HG03442 (cell line): ENCODE measurements around the gene MRPS2.

Source experiments
- ATAC-seq: cut with Tn5 transposase; IDR thresholded peaks from one replicate; pipeline ENCODE4 v1.9.1; 2021; ENCODE audit warnings: mild to moderate bottlenecking, moderate library complexity; ENCODE audit not compliant: unreplicated experiment

The MRPS2 gene

DNA sequence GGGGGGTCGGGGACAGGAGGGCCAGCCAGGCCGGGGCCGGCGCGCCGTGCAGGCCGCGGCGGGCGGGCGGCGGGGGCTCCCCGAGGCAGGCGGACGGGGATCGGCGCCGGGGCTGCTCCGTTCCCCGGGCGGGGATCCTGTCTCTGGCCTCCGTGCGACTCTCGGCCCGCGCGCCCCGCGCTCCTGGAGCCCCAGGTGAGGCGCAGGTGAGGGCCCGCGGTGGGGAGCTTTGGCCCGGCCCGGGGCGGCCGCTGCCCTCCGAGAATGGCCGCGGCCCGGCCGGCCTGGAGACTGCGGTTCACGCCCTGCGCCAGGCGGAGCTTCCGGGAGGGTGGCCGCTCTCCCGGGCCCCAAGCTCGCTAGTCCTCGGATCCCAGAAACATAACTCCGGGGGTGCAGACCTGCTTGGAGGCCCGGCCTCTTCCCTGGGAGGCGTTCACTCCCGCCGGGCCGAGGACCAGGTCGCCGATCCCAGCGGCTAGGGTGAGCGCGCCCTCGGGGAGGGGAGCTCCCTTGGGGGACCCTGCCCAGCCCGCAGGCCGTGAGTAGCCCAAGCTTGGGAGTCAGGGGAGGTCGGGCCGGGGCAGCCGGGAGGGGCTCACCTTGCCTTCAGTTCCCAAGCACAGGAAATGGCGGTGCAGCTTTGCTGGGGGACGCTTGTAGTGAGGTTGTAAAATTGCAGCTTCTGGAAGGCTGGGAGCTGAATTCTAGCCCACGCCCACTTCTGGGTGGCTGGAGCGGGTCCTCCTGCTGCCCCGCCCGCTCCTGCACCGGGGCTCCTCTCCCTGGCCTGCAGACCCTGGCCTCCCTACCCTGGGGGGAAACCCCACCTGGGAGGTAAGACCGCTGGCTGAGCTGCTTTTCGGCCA, 20.2 kb upstream of the MRPS2 start:
- ATAC-seq, result no peak

DNA sequence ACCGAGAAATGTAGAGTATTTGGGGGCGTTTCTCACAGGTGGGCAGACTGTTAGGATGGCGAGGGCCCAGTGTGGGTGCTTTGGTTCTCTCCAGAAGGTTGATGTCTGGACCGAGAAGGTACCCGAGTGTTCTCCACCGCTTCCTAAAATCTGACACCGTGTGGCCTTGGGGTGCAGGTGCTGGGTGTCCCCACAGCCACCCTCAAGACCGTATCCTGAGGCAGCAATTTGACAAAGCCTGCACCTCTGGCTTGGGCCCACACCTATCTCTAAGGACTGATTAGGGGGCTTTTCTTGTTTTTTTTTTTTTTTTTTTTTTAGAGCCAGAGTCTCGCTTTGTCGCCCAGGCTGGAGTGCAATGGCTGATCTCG, 19.6 kb upstream of the MRPS2 start:
- ATAC-seq, result no peak

DNA sequence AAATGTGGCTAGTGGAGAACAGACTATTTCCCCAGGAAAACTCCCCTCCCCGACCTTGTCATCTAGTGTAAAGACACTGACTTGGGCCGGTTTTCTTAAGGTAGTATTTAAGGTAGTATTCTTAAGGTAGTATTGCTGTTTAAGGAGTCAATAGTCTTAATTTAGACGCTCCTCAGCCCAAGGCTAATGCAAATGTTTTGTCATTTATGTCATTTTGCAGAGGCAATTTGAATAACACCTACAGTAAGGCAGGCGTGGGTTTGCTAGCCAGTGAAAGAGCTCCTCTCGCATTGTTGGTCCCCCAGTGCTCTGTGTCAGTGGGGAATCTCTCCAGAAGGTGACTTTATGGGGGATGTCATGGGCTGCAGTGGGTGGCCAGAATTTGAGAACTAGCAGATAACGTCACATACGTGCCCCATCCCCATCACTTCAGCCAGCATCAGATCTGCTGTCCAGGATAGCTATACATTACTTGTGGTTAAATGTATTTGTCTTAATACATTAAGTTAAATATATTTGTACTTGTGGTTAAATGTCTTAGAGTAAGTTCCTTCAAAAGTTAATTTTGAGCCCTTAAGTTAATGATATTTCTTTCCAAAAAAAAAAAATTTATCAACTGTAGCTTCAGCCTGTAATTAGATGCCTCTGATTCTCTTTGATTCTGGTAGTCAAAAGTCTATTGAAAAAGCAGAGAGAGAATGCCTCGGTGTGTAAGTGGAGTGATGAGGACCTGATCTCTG, 18.3 kb upstream of the MRPS2 start:
- ATAC-seq, result no peak

DNA sequence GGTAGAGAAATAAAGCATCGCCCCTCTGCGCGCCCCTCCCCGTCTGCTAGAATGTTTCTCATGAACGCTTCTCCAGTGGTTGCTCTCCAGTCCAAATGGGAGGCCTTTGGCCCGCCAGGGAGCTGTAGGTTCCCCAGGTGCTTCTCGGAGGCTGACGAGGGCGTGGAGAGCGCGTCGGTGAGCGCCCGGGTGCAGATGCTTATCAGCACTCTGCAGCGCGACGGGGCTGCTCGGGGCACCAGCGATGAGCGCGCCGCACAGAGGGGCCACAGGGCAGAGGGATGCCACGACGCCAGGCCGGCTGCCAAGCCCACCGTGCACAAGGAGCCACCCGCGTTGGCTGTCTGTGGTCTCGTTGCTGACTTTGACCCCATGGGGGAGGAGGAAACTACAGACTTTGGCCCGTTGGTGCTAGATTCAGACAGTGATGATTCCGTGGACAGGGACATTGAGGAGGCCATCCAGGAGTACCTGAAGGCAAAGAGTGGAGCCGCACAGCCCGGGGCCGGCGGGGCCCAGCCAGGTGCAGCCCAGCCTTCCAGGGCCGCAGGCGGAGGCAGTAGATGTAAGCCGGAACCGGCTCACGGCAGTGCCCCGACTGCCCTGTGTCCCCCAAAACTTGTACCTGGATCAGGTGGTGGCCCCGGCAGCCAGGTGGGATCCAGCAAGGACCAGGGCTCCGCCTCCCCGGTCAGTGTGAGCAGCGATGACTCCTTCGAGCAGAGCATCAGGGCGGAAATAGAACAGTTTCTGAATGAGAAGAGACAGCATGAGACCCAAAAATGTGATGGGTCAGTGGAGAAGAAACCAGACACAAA, 15.8 kb upstream of the MRPS2 start:
- ATAC-seq, result no peak

DNA sequence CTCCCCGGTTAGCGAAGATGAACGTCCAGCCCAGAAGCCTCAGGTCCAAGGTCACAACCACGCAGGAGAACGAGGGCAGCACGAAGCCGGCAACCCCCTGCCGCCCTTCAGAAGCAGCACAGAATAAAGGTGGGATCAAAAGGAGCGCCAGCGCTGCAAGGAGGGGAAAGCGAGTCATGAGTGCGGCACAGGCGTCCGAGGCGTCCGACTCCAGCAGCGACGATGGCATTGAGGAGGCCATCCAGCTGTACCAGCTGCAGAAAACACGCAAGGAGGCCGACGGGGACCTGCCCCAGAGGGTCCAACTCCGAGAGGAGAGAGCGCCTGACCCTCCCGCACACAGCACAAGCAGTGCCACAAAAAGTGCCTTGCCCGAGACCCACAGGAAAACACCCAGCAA, 15.1 kb upstream of the MRPS2 start:
- ATAC-seq, result no peak

DNA sequence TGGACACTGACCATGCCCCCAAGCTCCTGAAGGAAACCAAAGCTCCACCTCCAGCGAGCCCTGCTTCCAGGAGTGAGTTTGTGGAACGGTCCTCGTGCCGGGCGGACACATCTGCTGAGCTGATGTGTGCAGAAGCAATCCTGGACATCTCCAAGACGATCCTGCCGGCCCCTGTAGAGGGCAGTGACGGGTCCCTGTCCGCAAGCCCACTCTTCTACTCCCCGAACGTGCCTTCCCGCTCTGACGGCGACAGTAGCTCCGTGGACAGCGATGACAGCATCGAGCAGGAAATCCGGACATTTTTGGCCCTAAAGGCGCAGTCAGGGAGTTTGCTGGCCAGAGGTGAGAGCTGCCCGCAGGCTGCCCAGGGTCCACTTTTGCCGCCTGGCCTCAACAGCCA, 14.7 kb upstream of the MRPS2 start:
- no peak for ATAC-seq

DNA sequence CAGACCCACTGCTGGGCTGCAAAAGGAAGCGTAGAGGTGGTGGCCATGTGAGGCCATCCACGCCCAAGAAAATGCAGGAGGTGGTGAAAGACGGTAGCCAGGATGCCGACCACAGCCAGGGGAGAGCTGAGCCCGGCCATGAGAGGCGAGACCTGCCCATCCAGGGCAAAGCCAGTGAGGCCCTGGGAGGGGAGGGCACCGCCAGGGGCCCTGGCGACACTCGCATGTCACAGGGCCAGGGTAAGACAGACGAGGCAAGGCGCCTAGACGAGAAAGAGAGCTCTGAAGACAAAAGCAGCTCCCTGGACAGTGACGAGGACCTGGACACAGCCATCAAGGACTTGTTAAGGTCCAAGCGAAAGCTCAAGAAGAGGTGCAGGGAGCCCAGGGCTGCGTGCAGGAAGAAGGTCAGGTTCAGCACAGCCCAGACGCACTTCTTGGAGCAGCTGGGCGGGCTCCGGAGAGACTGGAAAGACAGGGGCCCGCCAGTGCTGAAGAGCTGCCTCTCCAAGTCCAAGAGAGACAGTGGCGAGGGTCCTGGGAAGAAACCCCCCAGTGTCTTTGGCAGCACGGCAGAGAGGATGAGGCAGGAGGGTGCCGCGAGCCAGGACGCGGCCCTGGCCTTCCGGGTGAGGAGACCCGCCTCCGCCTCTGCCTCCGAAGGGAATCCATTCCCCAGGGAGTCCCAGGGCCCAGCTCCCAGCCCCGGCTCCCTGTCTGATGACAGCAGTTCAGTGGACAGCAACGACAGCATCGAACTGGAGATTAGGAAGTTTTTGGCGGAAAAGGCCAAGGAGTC, 14.0 kb upstream of the MRPS2 start:
- ATAC-seq, result no peak

DNA sequence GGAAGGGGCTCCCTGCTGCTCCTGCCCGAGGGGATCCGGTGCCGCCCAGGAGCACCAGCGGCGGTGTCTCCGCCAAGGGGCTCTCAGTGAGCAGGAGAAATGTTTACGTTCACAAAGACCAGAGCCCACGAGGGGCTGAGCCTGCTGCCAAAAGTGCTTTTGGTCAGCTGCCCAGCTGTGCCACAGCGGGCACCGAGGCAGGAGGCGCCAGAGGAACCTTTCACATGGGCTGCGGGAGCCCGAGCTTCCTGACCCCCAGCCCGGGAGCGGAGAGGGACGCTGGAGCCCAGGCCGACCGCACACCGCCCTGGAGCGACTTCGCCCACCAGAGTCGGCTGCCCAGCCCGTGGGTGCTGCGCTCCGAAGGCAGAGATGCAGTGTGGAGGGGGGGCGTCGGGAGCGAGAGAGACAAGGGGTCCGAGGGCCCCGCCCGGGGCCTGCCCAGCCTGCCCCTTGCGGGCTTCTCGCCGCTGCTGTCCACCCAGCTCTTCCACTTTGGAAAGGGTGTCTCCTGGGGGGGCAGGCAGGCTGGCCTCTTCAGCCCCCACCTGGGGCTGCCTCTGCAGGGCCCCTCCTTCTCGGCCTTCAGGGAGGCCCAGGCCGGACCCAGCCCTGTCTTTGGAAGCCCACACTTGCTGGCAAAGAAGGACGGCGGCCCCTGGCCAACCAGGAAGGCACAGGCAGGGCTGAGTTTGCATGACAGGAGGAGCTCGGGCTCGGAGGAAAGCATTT, 13.0 kb upstream of the MRPS2 start:
- no peak for ATAC-seq

DNA sequence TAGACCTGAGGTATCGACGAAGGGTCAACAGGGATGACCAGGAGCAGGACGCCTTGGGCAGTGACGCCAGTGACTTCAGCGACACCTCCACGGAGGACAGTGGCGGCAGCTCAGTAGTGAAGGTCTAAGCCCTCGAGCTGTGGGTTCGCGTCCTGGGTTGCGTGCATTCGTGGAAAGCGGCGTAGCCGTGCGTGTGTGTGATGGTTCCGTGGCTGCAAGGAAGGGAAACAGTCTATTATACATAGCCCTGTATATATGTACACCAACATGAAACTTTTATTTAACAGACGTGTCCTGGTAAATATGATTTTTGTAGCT, 12.5 kb upstream of the MRPS2 start:
- ATAC-seq, result no peak

DNA sequence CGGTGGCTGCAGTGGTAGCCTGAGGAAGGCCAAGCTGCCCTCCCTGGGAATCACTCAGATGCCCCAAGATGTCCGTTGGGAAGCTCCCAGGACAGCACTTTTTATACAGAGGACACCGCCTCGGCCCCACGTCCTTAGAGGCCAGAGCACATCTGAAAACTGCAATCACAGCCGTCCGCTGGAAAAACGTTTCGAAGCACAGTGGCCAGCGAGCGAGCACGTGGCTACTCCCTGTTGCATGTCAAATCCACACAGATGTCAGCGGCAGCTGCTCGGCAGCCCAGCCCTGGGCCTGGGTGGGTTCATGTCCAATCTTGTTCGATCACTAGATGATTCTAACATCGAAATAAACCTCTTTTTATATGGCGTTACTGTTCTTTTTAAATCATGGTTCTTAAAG, 12.0 kb upstream of the MRPS2 start:
- no peak for ATAC-seq

DNA sequence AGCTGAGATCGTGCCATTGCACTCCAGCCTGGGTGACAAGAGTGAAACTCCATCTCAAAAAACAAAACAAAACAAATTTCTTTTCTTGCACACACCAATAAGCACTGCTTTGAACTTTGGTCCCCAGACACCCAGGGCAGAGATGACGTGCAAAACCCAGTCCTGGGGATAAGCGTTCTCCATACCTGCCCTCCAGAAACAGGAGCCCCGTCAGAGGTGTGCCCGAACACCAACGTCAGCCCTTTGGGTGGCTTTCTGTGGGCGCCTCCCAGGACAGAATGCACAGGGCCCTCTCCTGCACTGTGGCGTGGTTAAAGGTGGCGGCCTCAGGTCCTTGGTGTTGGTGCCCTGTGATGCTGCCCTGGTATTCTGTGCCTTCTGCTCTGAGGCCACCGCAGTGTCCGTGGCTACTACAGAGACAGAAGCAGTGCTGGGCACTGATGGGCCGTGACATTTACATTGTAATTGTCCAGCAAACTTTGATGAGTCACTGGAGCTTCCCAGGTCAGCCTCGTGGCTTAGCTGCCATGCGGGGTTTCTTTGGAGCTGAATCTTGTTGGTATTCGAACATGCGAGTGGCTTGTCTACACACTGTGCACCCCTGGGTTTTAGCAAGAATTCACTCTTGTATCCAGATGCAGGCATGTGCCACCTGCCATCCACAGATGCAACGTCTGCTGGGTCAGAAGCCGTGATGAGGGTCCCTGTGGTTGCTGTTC, 11.1 kb upstream of the MRPS2 start:
- no peak for ATAC-seq

DNA sequence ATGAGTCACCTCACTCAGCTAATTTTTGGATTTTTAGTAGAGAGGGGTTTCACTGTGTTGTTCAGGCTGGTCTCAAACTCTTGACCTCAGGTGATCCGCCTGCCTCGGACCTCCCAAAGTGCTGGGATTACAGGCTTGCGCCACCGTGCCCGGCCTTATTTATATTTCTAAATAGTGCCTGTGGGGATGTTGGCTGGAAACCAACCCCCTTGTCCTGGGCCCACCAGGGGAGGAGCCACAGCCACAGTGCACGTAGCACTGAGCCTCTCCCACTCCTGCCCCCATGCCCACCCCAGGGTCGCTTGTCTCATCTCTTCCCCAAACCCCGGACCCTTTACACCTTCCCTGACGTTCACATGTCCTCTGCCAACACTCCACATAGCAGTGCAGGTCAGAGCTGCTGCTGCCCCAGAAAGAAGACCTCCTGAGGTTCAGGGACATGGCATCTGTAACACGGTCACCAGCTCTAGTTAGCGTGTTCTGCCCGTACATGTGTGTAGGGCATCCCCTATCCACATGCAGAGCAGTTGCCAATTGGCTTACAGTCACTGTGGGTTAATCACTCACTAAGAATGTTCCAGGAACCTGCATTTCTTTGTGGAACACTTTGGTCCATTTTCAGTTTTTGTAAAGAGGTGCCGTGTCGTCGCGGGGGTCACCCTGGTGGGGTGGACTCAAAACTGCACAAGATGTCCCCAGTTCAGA, 10.2 kb upstream of the MRPS2 start:
- ATAC-seq, result no peak

DNA sequence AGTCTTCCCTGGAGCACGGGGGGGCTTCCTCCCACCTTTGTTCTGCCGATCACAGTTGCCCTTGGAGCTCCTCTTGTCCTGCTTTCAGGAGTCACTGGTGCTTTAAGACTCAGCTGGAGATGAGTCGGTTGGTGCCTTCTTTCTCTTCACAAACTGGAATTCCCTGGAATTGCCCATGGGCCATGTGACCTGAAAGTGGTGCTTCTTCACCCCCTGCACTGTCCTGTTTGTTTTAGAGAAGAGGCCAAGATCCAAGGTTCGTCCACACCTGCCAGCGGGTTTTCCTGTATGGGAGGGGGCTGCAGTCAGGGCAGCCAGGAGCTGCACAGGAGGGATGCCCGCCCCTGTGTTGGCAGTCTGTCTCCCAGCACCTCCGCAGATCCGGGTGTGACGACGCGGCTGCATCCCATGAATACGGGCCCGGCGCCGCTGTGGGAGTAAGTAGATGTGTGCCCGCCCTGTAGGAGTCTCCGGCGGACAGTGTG, 9.5 kb upstream of the MRPS2 start:
- ATAC-seq, result no peak

DNA sequence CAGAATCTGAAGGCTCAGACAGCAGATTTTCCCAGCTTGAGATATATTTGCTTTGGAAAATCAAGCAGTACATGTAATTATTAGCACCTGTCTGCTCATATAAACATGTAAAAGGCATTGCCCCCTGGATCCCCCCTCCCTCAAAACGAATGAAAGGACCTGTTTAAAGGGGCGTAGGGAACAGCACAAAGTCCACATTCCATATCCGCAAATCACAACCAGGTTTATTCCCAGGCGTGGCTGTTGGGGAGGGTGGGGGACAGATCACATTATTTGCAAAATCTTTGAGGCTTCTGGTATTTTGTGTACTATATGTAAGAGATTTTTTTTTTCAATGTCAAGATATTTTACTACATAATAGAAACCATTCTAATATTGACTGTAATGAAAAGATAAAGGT, 8.7 kb upstream of the MRPS2 start:
- ATAC-seq, result no peak

DNA sequence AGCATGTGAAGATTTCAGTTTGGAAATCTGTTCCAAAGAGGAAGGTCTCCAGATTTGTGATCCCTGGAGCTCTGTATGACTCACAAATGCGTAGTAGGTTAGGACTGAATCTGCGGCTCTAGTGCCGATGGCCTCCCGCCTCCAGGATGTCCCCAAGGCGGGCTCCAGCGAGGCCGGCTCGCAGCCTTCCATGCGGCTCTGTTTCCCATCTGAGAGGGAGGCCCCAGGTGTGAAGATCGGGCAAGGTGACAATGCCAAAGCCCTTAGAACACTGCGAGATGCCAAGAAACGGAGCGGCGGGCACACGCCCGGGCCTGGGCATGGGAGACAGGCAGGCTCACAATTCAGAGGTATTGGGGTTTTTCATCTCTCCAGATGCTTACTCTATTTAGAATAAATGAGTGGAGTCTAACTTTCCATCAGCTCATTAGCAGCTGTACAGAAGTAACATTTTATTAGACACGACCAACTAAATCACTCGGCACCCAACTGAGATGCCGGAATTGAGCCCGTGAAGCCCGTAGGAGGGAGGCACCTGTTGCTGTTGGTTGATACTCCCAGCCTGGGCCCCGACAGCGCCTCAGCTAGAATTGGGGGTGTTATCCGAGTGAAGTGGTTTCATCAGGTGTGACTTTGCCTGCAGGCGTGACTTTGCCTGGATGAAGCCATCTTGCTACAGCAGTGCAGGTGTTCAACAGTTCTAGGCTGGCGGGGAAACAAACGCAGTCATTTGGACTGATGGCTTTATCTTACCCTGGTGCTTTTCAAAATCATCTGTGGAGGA, 7.4 kb upstream of the MRPS2 start:
- no peak for ATAC-seq

DNA sequence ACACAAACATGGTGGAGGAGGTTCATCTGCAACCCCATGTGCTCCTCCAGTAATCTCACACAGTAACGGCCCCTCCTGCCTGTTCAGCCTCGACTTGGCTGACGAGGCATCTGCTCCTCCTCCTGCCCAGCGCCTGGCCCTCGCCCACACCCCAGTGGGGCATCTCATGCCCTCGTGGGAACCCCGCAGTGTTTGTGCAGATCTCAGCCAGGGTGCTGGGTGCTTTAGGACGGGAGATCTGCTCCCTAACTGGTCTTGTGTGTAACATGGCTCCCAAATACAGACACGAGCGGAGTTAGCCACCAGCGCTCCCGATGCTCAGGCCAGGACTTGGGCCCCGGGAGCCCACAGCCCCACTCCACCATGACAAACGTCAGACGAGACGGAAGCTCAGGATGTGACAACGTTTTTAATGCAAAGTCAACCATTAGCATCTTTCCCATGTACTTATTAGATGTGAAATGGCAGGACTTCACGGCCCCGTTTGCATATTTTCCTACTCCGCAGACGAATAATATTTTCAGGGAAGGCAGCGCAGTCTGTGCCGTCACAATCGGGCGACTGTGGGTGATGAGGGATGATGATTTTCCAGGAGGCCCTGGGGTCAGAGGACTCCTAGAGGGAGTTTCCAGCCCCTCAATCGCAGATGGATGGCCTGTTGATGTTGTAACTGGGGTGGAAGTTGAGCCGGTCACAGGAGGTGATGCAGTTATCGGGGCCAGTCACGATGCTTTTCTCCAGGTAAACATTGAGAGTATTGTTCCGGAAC, 5.5 kb upstream of the MRPS2 start:
- ATAC-seq, result no peak

DNA sequence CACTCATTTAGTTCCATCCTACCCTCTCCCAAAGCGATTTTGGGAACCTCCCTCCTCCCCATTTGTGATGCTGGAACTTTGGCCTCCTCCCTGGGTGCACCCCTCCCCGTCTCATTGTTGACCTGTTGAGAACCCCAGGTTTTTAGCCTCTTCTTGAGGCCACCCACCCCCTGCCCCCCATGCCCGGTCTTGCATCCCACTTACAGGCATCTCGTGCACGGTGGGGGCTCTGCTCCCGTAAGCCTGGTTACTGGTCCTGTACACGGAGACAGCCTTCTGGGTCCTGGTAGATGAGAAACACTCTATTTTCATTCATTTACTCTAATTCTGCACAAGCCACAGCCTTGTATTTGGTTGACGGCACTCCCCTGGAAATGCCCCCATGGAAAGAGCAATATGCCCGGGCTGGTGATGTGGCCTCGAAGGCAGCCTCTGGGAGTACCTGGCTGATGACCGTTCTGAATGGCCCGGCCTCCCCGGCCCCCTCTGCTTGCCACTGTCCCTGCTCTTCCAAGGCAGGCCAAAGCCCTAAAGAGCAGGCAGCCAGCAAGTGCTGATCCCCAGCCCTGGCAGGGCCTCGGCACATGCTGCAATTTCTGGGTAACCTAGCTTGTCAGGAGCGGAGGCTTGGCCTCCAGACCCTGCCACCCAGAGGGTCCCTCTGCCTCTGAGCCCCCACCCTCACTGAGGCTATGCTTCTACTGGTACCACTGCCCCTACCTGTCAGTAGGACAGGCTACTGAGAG, 1.9 kb upstream of the MRPS2 start:
- ATAC-seq, result no peak
